Natural killer cell (primary cell): ENCODE data around the gene TRAPPC2. TPM values are rescaled to one million over a fixed set of nuclear protein-coding genes. Genes with fewer than 3 reads are reported as not detected.

ENCODE experiments used
- ATAC-seq, 3 donors: fragments of 150-1000 bp in 2 of 3; fragments of 200-7000 bp in 1 of 3; cut with Tn5 transposase; 1 replicate in 1 of 3; 2 replicates in 2 of 3; pipeline ENCODE4 v1.10.0; 2021; ENCODE audit warnings: mild to moderate bottlenecking in 2 of 3, moderate library complexity in 2 of 3
- DNase-seq, 2 donors: peaks; one replicate each; pipeline versions ENCODE4 v3.0.0 to v3.0.0-alpha.2; 2013 to 2021; ENCODE audit warnings: mixed read lengths in 1 of 2
- H3K27ac ChIP-seq: one replicate; pipeline ENCODE4 v1.5.1; 2013; ENCODE audit warnings: mild to moderate bottlenecking, low read length
- H3K27me3 ChIP-seq: one replicate; pipeline ENCODE4 v1.6.1; 2013; ENCODE audit warnings: low read length; ENCODE audit not compliant: control insufficient read depth, insufficient read depth
- H3K36me3 ChIP-seq: one replicate; pipeline ENCODE4 v1.6.1; 2013; ENCODE audit warnings: low read length; ENCODE audit not compliant: control insufficient read depth, insufficient read depth
- H3K4me1 ChIP-seq: one replicate; pipeline ENCODE4 v1.6.1; 2013; ENCODE audit warnings: low read length; ENCODE audit not compliant: control insufficient read depth, insufficient read depth
- H3K4me3 ChIP-seq: one replicate; pipeline ENCODE4 v1.5.1; 2013; ENCODE audit warnings: low read length
- H3K9me3 ChIP-seq: one replicate; pipeline ENCODE4 v1.6.1; 2013; ENCODE audit warnings: low read length; ENCODE audit not compliant: control insufficient read depth, insufficient read depth
- H3K27ac Mint-ChIP-seq, 2 donors: one replicate each; pipeline ENCODE4 v1.8.0; 2022; ENCODE audit warnings: mild to moderate bottlenecking in 2 of 2, mixed read lengths in 2 of 2, moderate library complexity in 1 of 2
- H3K27me3 Mint-ChIP-seq, 2 donors: one replicate each; pipeline ENCODE4 v1.8.0; 2022; ENCODE audit warnings: low read depth in 2 of 2, mixed read lengths in 2 of 2
- H3K36me3 Mint-ChIP-seq: one replicate; pipeline ENCODE4 v1.8.0; 2022; ENCODE audit warnings: mixed read lengths
- H3K4me1 Mint-ChIP-seq, 2 donors: one replicate each; pipeline ENCODE4 v1.8.0; 2022; ENCODE audit warnings: mixed read lengths in 2 of 2
- H3K4me3 Mint-ChIP-seq: one replicate; pipeline ENCODE4 v1.8.0; 2022; ENCODE audit warnings: mild to moderate bottlenecking, moderate library complexity, mixed read lengths
- H3K9me3 Mint-ChIP-seq, 2 donors: one replicate each; pipeline ENCODE4 v1.8.0; 2022; ENCODE audit warnings: mixed read lengths in 2 of 2
- WGBS: methylation state at CpG from one replicate; pipeline ENCODE4 v1.1.7; 2013; ENCODE audit warnings: missing lambda C conversion rate; ENCODE audit not compliant: insufficient coverage; 5-methylcytosine and 5-hydroxymethylcytosine counted together
- intact Hi-C: fragments of 100-400 bp; cut with micrococcal nuclease; formaldehyde crosslinking; loops from one replicate; pipeline ENCODE4 v1.14.2; 2022
- total RNA-seq, 4 donors: library from RNA; stranded (reverse); fragments of 120-200 nt in 1 of 4; gene quantifications; one replicate each; pipeline versions ENCODE4 v1.2.3 to v1.2.4, GENCODE V29; 2013 to 2022
- TF ChIP-seq, protein P1 (sequence below): fragments of 200-600 bp; IDR thresholded peaks from one replicate; pipeline ENCODE4 v1.8.0; 2022; ENCODE audit warnings: antibody characterized with exemption

The TRAPPC2 gene
- total RNA-seq, 3 donors from 2014 or later (not counting 1 experiment from before 2014, with no cell fraction given) = 24.2 to 63.3 (median 42.4) TPM

- no peak overlapping the region for H3K27ac Mint-ChIP-seq
- H3K4me1 ChIP-seq = peaks cover 4% of the 10 kb centered on the region
- peaks cover 10% of the 10 kb centered on the region for H3K36me3 Mint-ChIP-seq
- TF ChIP-seq, protein P1, sequence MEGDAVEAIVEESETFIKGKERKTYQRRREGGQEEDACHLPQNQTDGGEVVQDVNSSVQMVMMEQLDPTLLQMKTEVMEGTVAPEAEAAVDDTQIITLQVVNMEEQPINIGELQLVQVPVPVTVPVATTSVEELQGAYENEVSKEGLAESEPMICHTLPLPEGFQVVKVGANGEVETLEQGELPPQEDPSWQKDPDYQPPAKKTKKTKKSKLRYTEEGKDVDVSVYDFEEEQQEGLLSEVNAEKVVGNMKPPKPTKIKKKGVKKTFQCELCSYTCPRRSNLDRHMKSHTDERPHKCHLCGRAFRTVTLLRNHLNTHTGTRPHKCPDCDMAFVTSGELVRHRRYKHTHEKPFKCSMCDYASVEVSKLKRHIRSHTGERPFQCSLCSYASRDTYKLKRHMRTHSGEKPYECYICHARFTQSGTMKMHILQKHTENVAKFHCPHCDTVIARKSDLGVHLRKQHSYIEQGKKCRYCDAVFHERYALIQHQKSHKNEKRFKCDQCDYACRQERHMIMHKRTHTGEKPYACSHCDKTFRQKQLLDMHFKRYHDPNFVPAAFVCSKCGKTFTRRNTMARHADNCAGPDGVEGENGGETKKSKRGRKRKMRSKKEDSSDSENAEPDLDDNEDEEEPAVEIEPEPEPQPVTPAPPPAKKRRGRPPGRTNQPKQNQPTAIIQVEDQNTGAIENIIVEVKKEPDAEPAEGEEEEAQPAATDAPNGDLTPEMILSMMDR = no peak
- 96% methylated on average over 3 of the region's 4 CpGs for WGBS
- no peak overlapping the region for H3K4me3 ChIP-seq
- H3K27ac ChIP-seq = no peak overlapping the region
- H3K9me3 Mint-ChIP-seq = no peaks in the 10 kb centered on the region
- no peaks in the 10 kb centered on the region for H3K4me1 Mint-ChIP-seq
- H3K27me3 Mint-ChIP-seq = no peaks in the 10 kb centered on the region
- DNase-seq = no peak
- H3K36me3 ChIP-seq = peaks cover 30% of the 10 kb centered on the region
- no peaks in the 10 kb centered on the region for H3K27me3 ChIP-seq
- intact Hi-C loops = no loop called here
- no peak for ATAC-seq
- no peak overlapping the region for H3K4me3 Mint-ChIP-seq
- no peaks in the 10 kb centered on the region for H3K9me3 ChIP-seq
Measured at GRCh38 chrX:13776387-13776786, 42.0 kb upstream of the TRAPPC2 start.

GRCh38 chrX:13775837-13776236 is 41.4 kb upstream of the TRAPPC2 start:
- Histone ChIP-seq H3K27me3 (no peaks in the 10 kb centered on the region), H3K9me3 (no peaks in the 10 kb centered on the region), H3K36me3 (peaks cover 30% of the 10 kb centered on the region), H3K4me1 (peaks cover 2% of the 10 kb centered on the region), H3K27ac (no peak overlapping the region), H3K4me3 (no peak overlapping the region)
- intact Hi-C loops = no loop called here
- Mint-ChIP-seq H3K4me3 (no peak overlapping the region), H3K27ac (no peak overlapping the region), H3K36me3 (peaks cover 10% of the 10 kb centered on the region), H3K9me3 (no peaks in the 10 kb centered on the region), H3K27me3 (no peaks in the 10 kb centered on the region), H3K4me1 (no peaks in the 10 kb centered on the region)
- WGBS = 100% methylated on average over 1 of the region's 3 CpGs
- DNase-seq (no peak), ATAC-seq (no peak)
- TF ChIP-seq, protein P1 = no peak

DNA sequence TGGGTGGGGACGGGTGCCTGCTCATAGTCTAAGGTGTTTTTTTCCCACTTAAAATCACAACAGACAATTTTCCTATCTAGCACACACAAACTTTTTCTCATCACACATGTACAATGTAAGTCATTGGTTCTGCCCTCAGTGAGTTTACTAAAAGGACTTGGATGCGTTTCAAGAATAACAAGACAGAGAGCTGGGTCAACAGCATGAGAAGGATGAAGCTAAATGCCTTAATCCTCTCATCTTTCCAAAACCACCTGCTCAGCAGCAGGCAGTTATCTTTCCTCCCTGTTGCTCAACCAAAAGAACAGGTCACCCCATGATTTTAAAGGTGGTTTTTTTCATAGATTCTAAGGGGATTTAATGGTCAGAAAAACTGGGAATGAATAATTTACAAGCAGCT is 40.3 kb upstream of the TRAPPC2 start:
- Histone ChIP-seq H3K9me3 (no peaks in the 10 kb centered on the region), H3K36me3 (peaks cover 37% of the 10 kb centered on the region), H3K27ac (no peak overlapping the region), H3K4me1 (no peaks in the 10 kb centered on the region), H3K27me3 (no peaks in the 10 kb centered on the region), H3K4me3 (no peak overlapping the region)
- Mint-ChIP-seq H3K9me3 (no peaks in the 10 kb centered on the region), H3K36me3 (peaks cover 12% of the 10 kb centered on the region), H3K4me3 (no peak overlapping the region), H3K27ac (peak overlapping the region in 1 of 2 donors; percentile 18), H3K4me1 (no peaks in the 10 kb centered on the region), H3K27me3 (no peaks in the 10 kb centered on the region)
- no peak for DNase-seq
- intact Hi-C loops = no loop called here
- TF ChIP-seq, protein P1 = no peak
- no peak for ATAC-seq
- 100% methylated on average over 2 of the region's 2 CpGs for WGBS

- Mint-ChIP-seq H3K27ac (peak overlapping the region; percentile 39 to 63), H3K4me1 (peaks cover 0 to 9% of the 10 kb centered on the region in 2 donors), H3K9me3 (no peaks in the 10 kb centered on the region), H3K4me3 (no peak overlapping the region), H3K27me3 (no peaks in the 10 kb centered on the region), H3K36me3 (peaks cover 34% of the 10 kb centered on the region)
- Histone ChIP-seq H3K27me3 (no peaks in the 10 kb centered on the region), H3K36me3 (peaks cover 62% of the 10 kb centered on the region), H3K4me1 (no peaks in the 10 kb centered on the region), H3K4me3 (no peak overlapping the region), H3K9me3 (no peaks in the 10 kb centered on the region), H3K27ac (no peak overlapping the region)
- ATAC-seq = no peak
- intact Hi-C loops = no loop called here
- TF ChIP-seq, protein P1 = no peak
- WGBS = no CpG with 5 or more reads among the region's 3 CpGs
- no peak for DNase-seq
Measured at GRCh38 chrX:13770013-13770535, 35.7 kb upstream of the TRAPPC2 start.
